Measurements from ENCODE around the gene PARP2. TPM values are rescaled to one million over a fixed set of nuclear protein-coding genes. Genes with fewer than 3 reads are reported as not detected.
A peak's percentile ranks its signal among the peaks of the same experiment; 100 is the strongest.

The PARP2 gene
- total RNA-seq, 2 donors from 2014 or later, result 31.1 to 39.5 TPM

DNA sequence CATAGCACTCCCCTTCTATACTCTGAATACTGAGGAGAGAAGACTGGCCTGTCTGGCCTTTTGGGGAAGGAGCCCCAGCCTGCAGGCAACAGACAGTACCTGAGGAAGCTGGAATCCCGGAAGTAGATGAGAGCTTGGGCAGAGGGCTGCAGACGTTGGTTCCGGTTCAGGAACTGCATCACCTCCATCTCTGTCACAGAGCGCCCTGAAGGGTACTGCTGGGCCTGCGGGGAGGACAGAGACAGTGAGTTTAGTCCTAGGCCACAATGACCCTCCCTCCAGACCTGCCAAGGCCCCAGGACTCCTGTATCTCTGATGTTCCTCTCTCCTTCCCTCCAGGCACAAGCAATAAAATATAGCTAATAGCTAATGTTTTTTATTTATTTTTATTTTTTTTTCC lies 41.5 kb downstream of the PARP2 start:
- H3K9me3 Mint-ChIP-seq, result no peaks in the 10 kb centered on the region
- H3K4me1 Mint-ChIP-seq (ENCODE audit: low read depth), result peaks cover 6% of the 10 kb centered on the region
- H3K36me3 Mint-ChIP-seq (ENCODE audit: insufficient read depth in 2 of 2), result peaks cover 10 to 25% of the 10 kb centered on the region in 2 donors
- no peaks in the 10 kb centered on the region for H3K27me3 Mint-ChIP-seq (ENCODE audit: low read depth)
- DNase-seq (no peak), ATAC-seq (replicated peaks in 1 of 2) (no peak)
- H3K4me3 Mint-ChIP-seq, result no peak overlapping the region
- no peak overlapping the region for H3K27ac Mint-ChIP-seq

DNA sequence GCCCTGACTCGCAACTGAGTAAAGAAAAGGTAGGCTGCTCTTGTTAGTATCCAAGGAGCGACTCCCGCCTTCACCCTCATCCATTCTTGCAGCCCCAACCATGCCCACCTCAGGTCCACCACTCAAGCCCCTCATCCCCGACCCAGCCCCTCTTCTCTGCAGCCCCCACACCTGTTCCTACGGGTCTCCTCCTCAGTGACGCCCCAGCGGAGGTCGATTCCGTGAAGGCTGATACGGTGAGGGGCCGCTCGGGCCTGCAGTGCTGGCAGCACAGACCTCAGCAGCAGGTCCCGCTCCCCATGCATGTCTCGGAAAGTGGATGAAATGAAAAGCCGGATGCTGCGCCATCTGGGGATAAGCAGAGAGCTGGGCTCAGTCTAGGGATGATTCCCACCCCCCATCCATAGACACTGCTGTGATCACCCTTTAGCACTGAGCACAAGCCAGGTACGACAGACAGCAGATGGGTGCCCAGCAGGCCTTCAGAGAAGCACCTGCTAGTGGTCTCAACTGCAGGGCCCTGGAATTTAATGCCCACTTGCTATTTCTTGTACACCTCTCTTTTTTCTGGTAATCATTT lies 42.9 kb downstream of the PARP2 start:
- no peak overlapping the region for H3K4me3 Mint-ChIP-seq

DNA sequence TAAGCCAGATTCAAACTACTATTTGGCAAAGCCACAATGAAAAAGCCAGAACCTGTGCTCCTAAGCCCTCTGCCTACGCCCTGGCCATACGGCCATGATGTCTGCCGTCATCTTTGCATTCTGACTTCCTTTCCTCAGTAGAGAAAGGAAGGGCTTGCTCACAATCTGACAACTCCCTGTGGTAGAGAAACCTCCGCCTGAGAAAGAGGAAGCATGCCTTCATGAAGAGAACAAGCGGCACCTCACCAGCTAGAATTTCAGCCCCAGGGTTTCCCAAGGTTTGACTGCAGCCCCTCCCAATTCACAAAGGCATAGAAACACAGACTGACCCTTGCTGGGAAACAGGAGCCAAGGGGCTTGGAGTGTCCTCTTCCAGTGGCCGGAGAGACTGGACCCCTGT lies 44.1 kb downstream of the PARP2 start:
- Mint-ChIP-seq H3K36me3 (ENCODE audit: insufficient read depth in 2 of 2) (peaks cover 8 to 18% of the 10 kb centered on the region in 2 donors), H3K4me1 (ENCODE audit: low read depth) (no peaks in the 10 kb centered on the region), H3K27ac (no peak overlapping the region), H3K9me3 (no peaks in the 10 kb centered on the region), H3K27me3 (ENCODE audit: low read depth) (no peaks in the 10 kb centered on the region), H3K4me3 (no peak overlapping the region)
- ATAC-seq (replicated peaks in 1 of 2) (no peak), DNase-seq (no peak)

More for the DNA sequence above, 42.9 kb downstream of the PARP2 start:
- no peak for DNase-seq
- Mint-ChIP-seq H3K27me3 (ENCODE audit: low read depth) (no peaks in the 10 kb centered on the region), H3K36me3 (ENCODE audit: insufficient read depth in 2 of 2) (peaks cover 10 to 18% of the 10 kb centered on the region in 2 donors), H3K4me1 (ENCODE audit: low read depth) (no peaks in the 10 kb centered on the region), H3K27ac (no peak overlapping the region), H3K9me3 (no peaks in the 10 kb centered on the region)
- no peak for ATAC-seq (replicated peaks in 1 of 2)

DNA sequence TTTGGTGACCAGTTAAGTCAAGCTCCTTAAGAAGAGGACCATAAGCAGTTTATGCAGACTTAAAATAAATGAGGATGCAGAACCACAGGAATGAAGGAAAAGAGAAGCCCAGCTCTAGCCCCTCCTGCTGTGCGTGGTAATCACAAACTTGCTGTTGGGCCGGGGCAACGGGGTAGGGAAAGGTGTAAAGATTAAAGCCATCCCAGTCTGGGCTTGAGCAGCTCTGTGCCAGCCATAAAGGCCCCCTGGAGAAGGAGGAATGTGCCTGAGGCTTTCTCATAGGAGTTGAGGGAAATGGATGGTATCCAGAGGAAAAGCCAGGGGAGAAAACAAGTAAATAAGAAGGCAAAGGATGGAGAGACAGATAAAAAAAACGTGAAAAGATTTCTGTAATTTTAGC lies 44.7 kb downstream of the PARP2 start:
- H3K27me3 Mint-ChIP-seq (ENCODE audit: low read depth), result no peaks in the 10 kb centered on the region
- no peak overlapping the region for H3K4me3 Mint-ChIP-seq
- ATAC-seq (replicated peaks in 1 of 2) (no peak), DNase-seq (no peak)
- H3K27ac Mint-ChIP-seq, result no peak overlapping the region
- peaks cover 8 to 20% of the 10 kb centered on the region in 2 donors for H3K36me3 Mint-ChIP-seq (ENCODE audit: insufficient read depth in 2 of 2)
- H3K4me1 Mint-ChIP-seq (ENCODE audit: low read depth), result no peaks in the 10 kb centered on the region
- H3K9me3 Mint-ChIP-seq, result no peaks in the 10 kb centered on the region

DNA sequence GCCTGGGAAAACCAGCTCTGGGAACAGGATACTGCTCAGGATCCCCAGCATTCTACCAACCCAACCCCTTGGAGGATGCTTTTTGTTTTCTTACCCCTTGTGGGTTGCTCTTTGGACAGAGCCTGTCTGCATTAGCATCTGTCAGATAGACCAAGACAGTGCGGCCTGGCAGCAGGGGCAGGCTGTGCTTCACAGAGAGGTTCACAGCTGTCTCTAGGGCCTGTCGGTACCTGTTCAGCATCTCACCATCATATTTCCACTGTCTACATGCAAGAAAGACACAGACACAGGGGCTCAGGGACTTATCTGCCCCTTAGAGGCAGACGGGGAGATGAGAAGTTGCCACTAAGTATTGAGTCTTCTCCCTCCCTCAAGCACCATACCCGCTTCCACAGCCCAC lies 48.1 kb downstream of the PARP2 start:
- no peaks in the 10 kb centered on the region for H3K9me3 Mint-ChIP-seq
- H3K4me3 Mint-ChIP-seq, result no peak overlapping the region
- H3K27ac Mint-ChIP-seq, result no peak overlapping the region
- no peaks in the 10 kb centered on the region for H3K4me1 Mint-ChIP-seq (ENCODE audit: low read depth)
- ATAC-seq (replicated peaks in 1 of 2) (no peak), DNase-seq (no peak)
- no peaks in the 10 kb centered on the region for H3K27me3 Mint-ChIP-seq (ENCODE audit: low read depth)
- H3K36me3 Mint-ChIP-seq (ENCODE audit: insufficient read depth in 2 of 2), result peaks cover 7 to 27% of the 10 kb centered on the region in 2 donors

DNA sequence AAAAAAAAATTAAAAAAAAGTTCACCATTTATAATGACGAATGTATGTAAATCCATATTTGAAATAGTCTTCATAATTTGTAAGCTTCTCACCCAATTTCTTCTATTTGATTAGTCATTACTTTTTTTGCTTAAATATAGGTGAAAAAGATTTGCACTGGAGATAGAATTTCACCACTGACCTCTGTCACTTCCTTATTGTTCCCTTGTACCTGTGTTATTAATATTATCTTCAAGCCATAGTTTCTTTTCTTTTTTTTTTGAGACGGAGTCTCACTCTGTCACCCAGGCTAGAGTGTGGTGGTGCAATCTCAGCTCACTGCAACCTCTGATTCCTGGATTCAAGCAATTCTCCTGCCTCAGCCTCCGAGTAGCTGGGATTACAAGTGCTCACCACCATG lies 54.1 kb downstream of the PARP2 start:
- no peaks in the 10 kb centered on the region for H3K9me3 Mint-ChIP-seq
- H3K4me1 Mint-ChIP-seq (ENCODE audit: low read depth), result peaks cover 20% of the 10 kb centered on the region
- H3K36me3 Mint-ChIP-seq (ENCODE audit: insufficient read depth in 2 of 2), result peaks cover 10 to 35% of the 10 kb centered on the region in 2 donors

DNA sequence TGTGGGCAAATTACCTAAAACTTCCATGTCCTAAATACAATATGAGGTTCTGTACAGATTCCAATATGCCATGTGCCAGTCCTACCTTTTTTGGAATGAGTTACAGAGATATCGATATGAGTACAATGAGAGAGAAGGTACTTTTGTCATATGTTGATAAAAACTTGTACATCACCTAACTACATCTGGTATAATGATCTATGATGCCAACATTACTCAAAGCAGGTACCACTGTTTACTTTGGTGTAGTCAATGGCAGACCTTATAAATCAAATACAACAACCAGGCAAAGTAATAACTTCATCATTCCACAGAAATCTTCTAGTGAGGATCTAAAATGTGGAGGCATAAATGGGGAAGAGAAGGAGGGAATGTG lies 57.1 kb downstream of the PARP2 start:
- ATAC-seq (replicated peaks in 1 of 2), result peak; percentile 71 to 76
- peaks cover 30% of the 10 kb centered on the region for H3K4me1 Mint-ChIP-seq (ENCODE audit: low read depth)
- no peak for DNase-seq
- H3K27ac Mint-ChIP-seq, result peak overlapping the region; percentile 90
- peak overlapping the region; percentile 68 to 75 for H3K4me3 Mint-ChIP-seq
- no peaks in the 10 kb centered on the region for H3K27me3 Mint-ChIP-seq (ENCODE audit: low read depth)
- no peaks in the 10 kb centered on the region for H3K9me3 Mint-ChIP-seq
- peaks cover 7 to 41% of the 10 kb centered on the region in 2 donors for H3K36me3 Mint-ChIP-seq (ENCODE audit: insufficient read depth in 2 of 2)

More for the DNA sequence above, 54.1 kb downstream of the PARP2 start:
- no peak overlapping the region for H3K27ac Mint-ChIP-seq
- H3K27me3 Mint-ChIP-seq (ENCODE audit: low read depth), result no peaks in the 10 kb centered on the region
- H3K4me3 Mint-ChIP-seq, result no peak overlapping the region
- DNase-seq (no peak), ATAC-seq (replicated peaks in 1 of 2) (no peak)

DNA sequence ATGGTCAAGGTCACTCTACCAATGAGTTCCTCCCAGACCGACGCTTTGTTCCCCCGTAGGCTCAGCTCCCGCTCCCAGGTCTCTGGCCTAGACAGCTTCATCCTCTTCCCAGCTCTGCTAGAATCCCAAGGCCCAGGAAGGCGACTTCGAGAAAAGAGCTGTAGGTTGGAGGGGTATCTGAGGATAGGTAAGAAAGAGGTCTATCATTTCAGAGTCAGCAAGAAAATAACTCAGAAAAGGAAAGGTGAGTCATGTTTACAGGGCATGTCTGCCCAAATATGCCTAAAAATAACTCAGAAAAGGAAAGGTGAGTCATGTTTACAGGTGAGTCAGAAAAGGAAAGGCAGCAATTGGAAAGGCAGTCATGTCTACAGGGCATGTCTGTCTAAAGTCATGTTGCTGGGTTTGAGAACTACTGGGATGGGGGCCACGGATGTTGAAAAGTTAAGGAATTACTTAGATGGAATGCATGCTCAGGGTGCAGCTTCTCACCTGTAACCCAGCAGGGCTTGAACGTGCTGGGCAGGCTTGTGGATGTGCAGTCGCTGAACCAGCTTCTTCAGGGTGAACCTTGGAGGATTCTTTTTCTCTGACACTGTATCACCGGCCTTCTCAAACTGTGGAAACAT lies 57.6 kb downstream of the PARP2 start:
- Mint-ChIP-seq H3K4me1 (ENCODE audit: low read depth) (peaks cover 32% of the 10 kb centered on the region), H3K4me3 (peak overlapping the region; percentile 68 to 75), H3K27me3 (ENCODE audit: low read depth) (no peaks in the 10 kb centered on the region), H3K27ac (peak overlapping the region; percentile 90), H3K9me3 (no peaks in the 10 kb centered on the region), H3K36me3 (ENCODE audit: insufficient read depth in 2 of 2) (peaks cover 7 to 38% of the 10 kb centered on the region in 2 donors)
- peak; percentile 30 to 32 for DNase-seq
- ATAC-seq (replicated peaks in 1 of 2), result peak; percentile 91 to 93

DNA sequence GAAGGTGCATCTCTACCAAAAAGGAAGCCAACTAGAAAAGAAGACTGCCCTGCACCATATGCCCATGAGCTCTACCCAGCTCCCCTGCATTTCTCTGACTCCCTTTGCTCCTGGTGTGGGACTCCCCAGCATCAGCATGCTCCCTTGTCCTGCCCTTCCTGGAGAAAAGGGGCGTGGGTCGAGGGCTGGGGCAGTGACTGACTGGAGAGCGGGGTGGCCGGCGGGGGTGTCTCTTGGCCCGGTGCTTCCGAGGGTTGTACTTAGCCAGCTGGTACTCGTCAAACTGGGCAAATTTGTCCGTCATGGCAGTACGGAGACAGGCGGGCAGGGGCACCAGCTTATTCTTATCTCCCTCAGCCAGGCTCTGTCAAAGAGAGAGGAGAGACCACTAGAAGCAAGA lies 60.1 kb downstream of the PARP2 start:
- Mint-ChIP-seq H3K4me3 (no peak overlapping the region), H3K27me3 (ENCODE audit: low read depth) (no peaks in the 10 kb centered on the region), H3K9me3 (no peaks in the 10 kb centered on the region), H3K36me3 (ENCODE audit: insufficient read depth in 2 of 2) (peaks cover 9 to 31% of the 10 kb centered on the region in 2 donors), H3K27ac (peak overlapping the region; percentile 66), H3K4me1 (ENCODE audit: low read depth) (peaks cover 50% of the 10 kb centered on the region)
- DNase-seq (no peak), ATAC-seq (replicated peaks in 1 of 2) (no peak)

Other genes with a start within 250 kb of the PARP2 start
- gene OR4K17, start 232.9 kb upstream of the PARP2 start, total RNA-seq, result not detected
- not detected for gene OR4N5, start 204.8 kb upstream of the PARP2 start, total RNA-seq
- gene OR11G2, start 152.7 kb upstream of the PARP2 start, total RNA-seq, result not detected
- not detected for gene OR11H6, start 119.9 kb upstream of the PARP2 start, total RNA-seq
- not detected for gene OR11H7, start 114.7 kb upstream of the PARP2 start, total RNA-seq
- not detected for gene OR11H4, start 104.3 kb upstream of the PARP2 start, total RNA-seq
- 10 to 100 TPM; 15.5 to 16.7 TPM for gene TTC5, start 37.7 kb upstream of the PARP2 start, total RNA-seq
- gene CCNB1IP1, start 10.4 kb upstream of the PARP2 start, total RNA-seq, result 10 to 100 TPM; 73.4 to 89.9 TPM
- gene TEP1, start 69.9 kb downstream of the PARP2 start, total RNA-seq, result 10 to 100 TPM; 40.2 to 41.4 TPM
- under 1 TPM; 0.28 to 0.29 TPM for gene KLHL33, start 92.5 kb downstream of the PARP2 start, total RNA-seq
- 10 to 100 TPM; 50.7 to 68.1 TPM for gene OSGEP, start 111.2 kb downstream of the PARP2 start, total RNA-seq
- 100 to 1,000 TPM; 198 to 209 TPM for gene APEX1, start 111.6 kb downstream of the PARP2 start, total RNA-seq
- 10 to 100 TPM; 38.2 to 45.8 TPM for gene PIP4P1, start 117.8 kb downstream of the PARP2 start, total RNA-seq
- 100 to 1,000 TPM; 111 to 115 TPM for gene PNP, start 125.8 kb downstream of the PARP2 start, total RNA-seq
- under 1 TPM; 0.77 to 0.90 TPM for gene RNASE10, start 161.9 kb downstream of the PARP2 start, total RNA-seq
- gene RNASE9, start 217.4 kb downstream of the PARP2 start, total RNA-seq, result not detected
- gene RNASE11, start 244.4 kb downstream of the PARP2 start, total RNA-seq, result not detected
- gene RNASE12, start 247.7 kb downstream of the PARP2 start, total RNA-seq, result not detected

Measured in activated T-cell treated with anti-CD3 and anti-CD28 coated beads, Interleukin-2, amount 50 U/mL, for 72 hours (primary cell).